PC-9 (cell line): ENCODE results near the gene FAM120A. TPM values are rescaled to one million over a fixed set of nuclear protein-coding genes. Genes with fewer than 3 reads are reported as not detected.

Experiments
- BruUV-seq: library from RNA; stranded (reverse); fragments of 400-500 nt; replicated peaks from 2 replicates; lab custom pipeline; 2021; lab: Mats Ljungman, UMichigan
- CTCF ChIA-PET: fragments of 300-600 bp; sonication (Branson Sonifier 250); formaldehyde crosslinking; loops from one replicate; lab custom pipeline; 2022; ENCODE audit warnings: antibody characterized with exemption; lab: Charles Lee
- POLR2A ChIA-PET: fragments of 300-600 bp; sonication (Branson Sonifier 250); formaldehyde crosslinking; loops from one replicate; lab custom pipeline; 2022; ENCODE audit warnings: antibody characterized with exemption; ENCODE audit not compliant: unreplicated experiment; lab: Charles Lee
- DNase-seq, 2 experiments: peaks; one replicate each; pipeline versions ENCODE4 v3.0.0 to v3.0.0-alpha.2; 2015 to 2022; ENCODE audit warnings: mixed read lengths in 1 of 2
- H2AFZ ChIP-seq: fragments of 200-600 bp; sonication (generic); 2 replicates; pipeline ENCODE4 v1.8.1; 2017; ENCODE audit warnings: antibody characterized with exemption
- H3F3A ChIP-seq: fragments of 200-600 bp; sonication (generic); 2 replicates; pipeline ENCODE4 v1.8.1; 2017; ENCODE audit warnings: antibody characterized with exemption, mild to moderate bottlenecking, low read depth; ENCODE audit not compliant: insufficient read depth
- H3K27ac ChIP-seq: fragments of 200-600 bp; sonication (generic); 2 replicates; pipeline ENCODE4 v1.6.1; 2016; ENCODE audit warnings: mixed run types
- H3K27me3 ChIP-seq: fragments of 200-600 bp; sonication (generic); 2 replicates; pipeline ENCODE4 v1.6.1; 2016; ENCODE audit warnings: low read depth, mixed run types; ENCODE audit not compliant: insufficient read depth
- H3K36me3 ChIP-seq: fragments of 200-600 bp; sonication (generic); 2 replicates; pipeline ENCODE4 v1.6.1; 2016; ENCODE audit warnings: low read depth, mixed run types
- H3K4me1 ChIP-seq: fragments of 200-600 bp; sonication (generic); replicated peaks from 2 replicates; pipeline ENCODE4 v1.6.1; 2016; ENCODE audit warnings: mixed run types; ENCODE audit not compliant: insufficient read depth
- H3K4me2 ChIP-seq: fragments of 200-600 bp; sonication (generic); 2 replicates; pipeline ENCODE4 v1.6.1; 2017; ENCODE audit warnings: mixed run types
- H3K4me3 ChIP-seq: fragments of 200-600 bp; sonication (generic); 2 replicates; pipeline ENCODE4 v1.6.1; 2016; ENCODE audit warnings: mixed run types
- H3K79me2 ChIP-seq: fragments of 200-600 bp; sonication (generic); 2 replicates; pipeline ENCODE4 v1.6.1; 2017; ENCODE audit warnings: low read depth, mixed run types
- H3K9me2 ChIP-seq: fragments of 200-600 bp; sonication (generic); 2 replicates; pipeline ENCODE4 v1.8.1; 2017; ENCODE audit warnings: mild to moderate bottlenecking; ENCODE audit not compliant: insufficient read depth
- H3K9me3 ChIP-seq: fragments of 200-600 bp; sonication (generic); 2 replicates; pipeline ENCODE4 v1.8.1; 2016; ENCODE audit warnings: low read depth; ENCODE audit not compliant: insufficient read depth
- H4K20me1 ChIP-seq: fragments of 200-600 bp; sonication (generic); 2 replicates; pipeline ENCODE4 v1.8.1; 2017; ENCODE audit not compliant: insufficient read depth
- CTCF ChIP-seq: fragments of 200-600 bp; sonication (generic); conservative IDR thresholded peaks from 2 replicates; pipeline ENCODE4 v1.6.1; 2017; ENCODE audit warnings: mixed run types, antibody characterized with exemption, mild to moderate bottlenecking, moderate library complexity
- EZH2 ChIP-seq: fragments of 200-600 bp; sonication (generic); IDR thresholded peaks from 2 replicates; pipeline ENCODE4 v1.8.0; 2017; ENCODE audit warnings: antibody characterized with exemption, low read depth
- intact Hi-C: fragments of 100-400 bp; cut with micrococcal nuclease; formaldehyde crosslinking; loops from one replicate; pipeline ENCODE4 v1.10.0; 2022; ENCODE audit not compliant: unreplicated experiment
- total RNA-seq: library from RNA; stranded (reverse); gene quantifications from 2 replicates; pipeline ENCODE4 v1.2.3, GENCODE V29; 2021

The FAM120A gene
- total RNA-seq, 1 experiment from 2014 or later, result 171 TPM

GRCh38 chr9:93541581-93542349 lies 90.3 kb downstream of the FAM120A start:
- Histone ChIP-seq H3K9me3 (no peaks in the 10 kb centered on the region), H3K36me3 (peaks cover 34% of the 10 kb centered on the region), H4K20me1 (peaks cover 10% of the 10 kb centered on the region), H3K27ac (no peak overlapping the region), H3F3A (peaks cover 3% of the 10 kb centered on the region; the same call in 1 of the 2 replicates), H3K9me2 (no peaks in the 10 kb centered on the region), H3K79me2 (peaks cover 6% of the 10 kb centered on the region; the same call in 1 of the 2 replicates), H3K4me1 (no peaks in the 10 kb centered on the region), H3K4me3 (no peak overlapping the region), H2AFZ (no peak overlapping the region), H3K27me3 (no peaks in the 10 kb centered on the region), H3K4me2 (no peak overlapping the region)
- no TSS peak for BruUV-seq
- CTCF ChIA-PET, result no interaction called here
- no peak for TF ChIP-seq EZH2
- intact Hi-C loops, result no loop called here
- DNase-seq, result no peak
- POLR2A ChIA-PET, result no interaction called here

GRCh38 chr9:93543117-93543516 lies 91.6 kb downstream of the FAM120A start:
- Histone ChIP-seq H3K9me2 (no peaks in the 10 kb centered on the region), H4K20me1 (peaks cover 14% of the 10 kb centered on the region), H3K27me3 (no peaks in the 10 kb centered on the region), H3K4me2 (no peak overlapping the region), H3K4me1 (no peaks in the 10 kb centered on the region), H3K4me3 (no peak overlapping the region), H3K36me3 (peaks cover 27% of the 10 kb centered on the region), H2AFZ (no peak overlapping the region), H3K27ac (no peak overlapping the region), H3F3A (peaks cover 3% of the 10 kb centered on the region; the same call in 1 of the 2 replicates), H3K79me2 (peaks cover 11% of the 10 kb centered on the region; the same call in 1 of the 2 replicates), H3K9me3 (no peaks in the 10 kb centered on the region)
- CTCF ChIA-PET, result no interaction called here
- DNase-seq, result no peak
- intact Hi-C loops, result no loop called here
- TF ChIP-seq EZH2, result no peak
- BruUV-seq, result no TSS peak
- POLR2A ChIA-PET, result interaction anchor here (0.6 to 0.9 kb wide), 2 partner anchors 12 to 254 kb away, joined by 3 to 18 read pairs; no protein-coding TSS in a partner anchor

- TF ChIP-seq EZH2 (no peak), CTCF (no peak)
- intact Hi-C loops, result no loop called here
- ChIA-PET POLR2A (no interaction called here), CTCF (no interaction called here)
- peaks cover 10% of the 10 kb centered on the region for H4K20me1 ChIP-seq
- no peaks in the 10 kb centered on the region for H3K4me1 ChIP-seq
- H3K27ac ChIP-seq, result no peak overlapping the region
- peaks cover 11% of the 10 kb centered on the region; the same call in 1 of the 2 replicates for H3K79me2 ChIP-seq
- no peak overlapping the region for H2AFZ ChIP-seq
- H3K27me3 ChIP-seq, result no peaks in the 10 kb centered on the region
- H3F3A ChIP-seq, result peaks cover 9% of the 10 kb centered on the region
- peaks cover 14% of the 10 kb centered on the region for H3K36me3 ChIP-seq
- DNase-seq, result no peak
- H3K9me3 ChIP-seq, result no peaks in the 10 kb centered on the region
- no peak overlapping the region for H3K4me3 ChIP-seq
- H3K9me2 ChIP-seq, result no peaks in the 10 kb centered on the region
- no TSS peak for BruUV-seq
- H3K4me2 ChIP-seq, result no peak overlapping the region
Measured at GRCh38 chr9:93546356-93546755, 94.9 kb downstream of the FAM120A start.

GRCh38 chr9:93549611-93550010 lies 98.1 kb downstream of the FAM120A start:
- H3K27ac ChIP-seq, result no peak overlapping the region
- peaks cover 27% of the 10 kb centered on the region for H3K36me3 ChIP-seq
- peaks cover 10% of the 10 kb centered on the region for H3F3A ChIP-seq
- no peaks in the 10 kb centered on the region for H3K4me1 ChIP-seq
- no peak overlapping the region for H3K4me3 ChIP-seq
- ChIA-PET CTCF (interaction anchor here (0.7 kb wide), 1 partner anchor 241 kb away, joined by 3 read pairs; no protein-coding TSS in a partner anchor), POLR2A (no interaction called here)
- H3K27me3 ChIP-seq, result no peaks in the 10 kb centered on the region
- no peak for TF ChIP-seq EZH2
- no peak for TF ChIP-seq CTCF
- no TSS peak for BruUV-seq
- no peaks in the 10 kb centered on the region for H3K9me2 ChIP-seq
- H4K20me1 ChIP-seq, result peaks cover 9% of the 10 kb centered on the region
- peaks cover 11% of the 10 kb centered on the region; the same call in 1 of the 2 replicates for H3K79me2 ChIP-seq
- DNase-seq, result no peak
- H2AFZ ChIP-seq, result no peak overlapping the region
- intact Hi-C loops, result no loop called here
- H3K9me3 ChIP-seq, result no peaks in the 10 kb centered on the region
- no peak overlapping the region for H3K4me2 ChIP-seq
